ENCODE measurements around the gene AMPD3.

- TF ChIP-seq POLR2AphosphoS5 (IDR thresholded peaks at IDR 0.05; ENCODE audit: insufficient read depth, low read depth, low read length) = no peak
- TF ChIP-seq CTCF (IDR thresholded peaks at IDR 0.05; ENCODE audit: extremely low read depth in 1 of 2, insufficient read depth in 1 of 2, low read depth in 1 of 2, low read length in 2 of 2) = no peak
- TF ChIP-seq POLR2A (IDR thresholded peaks at IDR 0.05; ENCODE audit: low read depth, low read length) = no peak
- no peak for TF ChIP-seq EZH2 (IDR thresholded peaks at IDR 0.05; ENCODE audit: borderline replicate concordance, low read depth, low read length, severe bottlenecking)
These were observed 64.6 kb downstream of the AMPD3 start for GRCh38 chr11:10519630-10520029.

All from endothelial cell of umbilical vein (primary cell).